DOHH2 (cell line): ENCODE results near the gene GSX2.

Experiments
- H3F3A ChIP-seq: fragments of 200-600 bp; sonication (generic), shearing (Covaris generic); 2 replicates; pipeline ENCODE4 v1.6.0; 2016; ENCODE audit warnings: antibody characterized with exemption, mild to moderate bottlenecking; ENCODE audit not compliant: control insufficient read depth, insufficient read depth
- H3K27ac ChIP-seq: fragments of 200-600 bp; sonication (generic); 2 replicates; pipeline ENCODE4 v1.5.1; 2014; ENCODE audit warnings: low read depth, mild to moderate bottlenecking, low read length, moderate library complexity
- H3K27me3 ChIP-seq: fragments of 200-600 bp; sonication (generic); 2 replicates; pipeline ENCODE4 v1.6.1; 2014; ENCODE audit warnings: mild to moderate bottlenecking, low read length, mixed read lengths; ENCODE audit not compliant: control insufficient read depth
- H3K36me3 ChIP-seq: fragments of 200-600 bp; sonication (generic); 2 replicates; pipeline ENCODE4 v1.6.1; 2014; ENCODE audit warnings: mild to moderate bottlenecking, low read length, moderate library complexity, mixed read lengths; ENCODE audit not compliant: control insufficient read depth
- H3K4me1 ChIP-seq: fragments of 200-600 bp; sonication (generic); 2 replicates; pipeline ENCODE4 v1.6.1; 2014; ENCODE audit warnings: mild to moderate bottlenecking, low read length, mixed read lengths; ENCODE audit not compliant: control insufficient read depth
- H3K4me2 ChIP-seq: fragments of 200-600 bp; sonication (generic); 2 replicates; pipeline ENCODE4 v1.6.0; 2014; ENCODE audit warnings: mild to moderate bottlenecking, low read length, moderate library complexity
- H3K4me3 ChIP-seq: fragments of 200-600 bp; sonication (generic); 2 replicates; pipeline ENCODE4 v1.5.1; 2014; ENCODE audit warnings: mild to moderate bottlenecking, low read length, mixed read lengths
- H3K79me2 ChIP-seq: fragments of 200-600 bp; sonication (generic); 2 replicates; pipeline ENCODE4 v1.6.1; 2014; ENCODE audit warnings: mild to moderate bottlenecking, low read length, mixed read lengths; ENCODE audit not compliant: control insufficient read depth
- H3K9me2 ChIP-seq: fragments of 200-600 bp; sonication (generic); replicated peaks from 2 replicates; pipeline ENCODE4 v1.6.1; 2014; ENCODE audit warnings: mild to moderate bottlenecking, low read length, mixed read lengths; ENCODE audit not compliant: control insufficient read depth
- H3K9me3 ChIP-seq: fragments of 200-600 bp; sonication (generic); 2 replicates; pipeline ENCODE4 v1.6.1; 2014; ENCODE audit warnings: antibody characterized with exemption, low read length, mixed read lengths; ENCODE audit not compliant: control insufficient read depth, insufficient read depth
- H4K20me1 ChIP-seq: fragments of 200-600 bp; sonication (generic); 2 replicates; pipeline ENCODE4 v1.6.0; 2014; ENCODE audit warnings: low read depth, mild to moderate bottlenecking, antibody characterized with exemption, low read length, moderate library complexity; ENCODE audit not compliant: control insufficient read depth, insufficient read depth
- CTCF ChIP-seq: fragments of 200-600 bp; sonication (generic); IDR thresholded peaks from one replicate; pipeline ENCODE4 v1.5.1; 2014; ENCODE audit warnings: antibody characterized with exemption, mild to moderate bottlenecking, low read depth, low read length; ENCODE audit not compliant: poor library complexity, severe bottlenecking
- EZH2phosphoT487 ChIP-seq: fragments of 200-600 bp; sonication (generic); IDR thresholded peaks from 2 replicates; pipeline ENCODE4 v1.6.1; 2017; ENCODE audit warnings: borderline replicate concordance, mild to moderate bottlenecking, antibody characterized with exemption, low read length, moderate library complexity, mixed read lengths

Gene GSX2

GRCh38 chr4:54090404-54090803, 9.6 kb upstream of the GSX2 start:
- no peaks in the 10 kb centered on the region for H3K9me3 ChIP-seq
- H3K27ac ChIP-seq = no peak overlapping the region
- H3K9me2 ChIP-seq = no peaks in the 10 kb centered on the region
- H3K4me3 ChIP-seq = no peak overlapping the region
- H3K27me3 ChIP-seq = peaks cover 54% of the 10 kb centered on the region
- no peaks in the 10 kb centered on the region for H3K36me3 ChIP-seq
- H3K79me2 ChIP-seq = no peaks in the 10 kb centered on the region
- H4K20me1 ChIP-seq = no peaks in the 10 kb centered on the region
- no peaks in the 10 kb centered on the region for H3F3A ChIP-seq
- TF ChIP-seq EZH2phosphoT487 = no peak
- TF ChIP-seq CTCF = no peak
- H3K4me2 ChIP-seq = no peak overlapping the region
- H3K4me1 ChIP-seq = peaks cover 32% of the 10 kb centered on the region

GRCh38 chr4:54090804-54091623, 8.9 kb upstream of the GSX2 start:
- Histone ChIP-seq H3K4me2 (peak overlapping the region; percentile 78), H3K9me3 (no peaks in the 10 kb centered on the region), H3F3A (no peaks in the 10 kb centered on the region), H3K9me2 (no peaks in the 10 kb centered on the region), H3K27ac (no peak overlapping the region), H3K36me3 (no peaks in the 10 kb centered on the region), H3K4me3 (peak overlapping the region; percentile 73), H3K27me3 (peaks cover 60% of the 10 kb centered on the region), H3K4me1 (peaks cover 32% of the 10 kb centered on the region), H3K79me2 (no peaks in the 10 kb centered on the region), H4K20me1 (no peaks in the 10 kb centered on the region)
- no peak for TF ChIP-seq CTCF
- no peak for TF ChIP-seq EZH2phosphoT487

- TF ChIP-seq EZH2phosphoT487 (0 out of 2 replicates have a peak, but pooled peaks have one; percentile 10), CTCF (no peak)
These were observed 8.1 kb upstream of the GSX2 start for GRCh38 chr4:54091637-54092404.

More at GRCh38 chr4:54091637-54092404, 8.1 kb upstream of the GSX2 start:
- Histone ChIP-seq H3K36me3 (no peaks in the 10 kb centered on the region), H3K9me2 (no peaks in the 10 kb centered on the region), H3K27me3 (peaks cover 68% of the 10 kb centered on the region), H3K4me3 (peak overlapping the region; percentile 73), H3K79me2 (no peaks in the 10 kb centered on the region), H3F3A (no peaks in the 10 kb centered on the region), H3K27ac (no peak overlapping the region), H3K4me1 (peaks cover 32% of the 10 kb centered on the region), H3K4me2 (peak overlapping the region; percentile 78), H4K20me1 (no peaks in the 10 kb centered on the region), H3K9me3 (no peaks in the 10 kb centered on the region)
